ENCODE data around the gene SLC12A9.

Gene SLC12A9

GRCh38 chr7:100867040-100867775 lies 14.7 kb downstream of the SLC12A9 start, which contains the start of gene TRIP6:
Gene TRIP6, plus strand, starts transcription at chr7:100867387. Its CDS starts 111 bp downstream, at chr7:100867498.
- peaks cover 42% of the 10 kb centered on the region for H3K36me3 ChIP-seq (ENCODE audit: control insufficient read depth, low read length)
- peak within 1 kb of the TSS; percentile 86 for H3K4me2 ChIP-seq (ENCODE audit: low read length)

GRCh38 chr7:100867776-100868485 lies 15.4 kb downstream of the SLC12A9 start:
- Histone ChIP-seq H3K4me1 (ENCODE audit: control insufficient read depth, low read length) (peaks cover 32% of the 10 kb centered on the region), H4K20me1 (ENCODE audit: control insufficient read depth, insufficient read depth, low read depth, low read length) (no peaks in the 10 kb centered on the region), H3K9me3 (ENCODE audit: control insufficient read depth, insufficient read depth, low read length) (no peaks in the 10 kb centered on the region), H3K4me2 (ENCODE audit: low read length) (peak overlapping the region; percentile 86), H3K79me2 (ENCODE audit: control insufficient read depth, low read length) (peaks cover 42% of the 10 kb centered on the region), H3K27ac (ENCODE audit: low read depth, low read length) (peak overlapping the region; percentile 70), H3K9me2 (replicated peaks; ENCODE audit: control insufficient read depth, low read length) (no peaks in the 10 kb centered on the region), H3F3A (ENCODE audit: control insufficient read depth, insufficient read depth) (peaks cover 10% of the 10 kb centered on the region), H3K27me3 (ENCODE audit: control insufficient read depth, low read length) (no peaks in the 10 kb centered on the region), H3K36me3 (ENCODE audit: control insufficient read depth, low read length) (peaks cover 42% of the 10 kb centered on the region), H3K4me3 (ENCODE audit: low read length) (peak overlapping the region; percentile 80)
- TF ChIP-seq EZH2phosphoT487 (IDR thresholded peaks at IDR 0.05; ENCODE audit: borderline replicate concordance, low read length) = no peak
- TF ChIP-seq CTCF (IDR thresholded peaks at IDR 0.05; ENCODE audit: low read depth, low read length, poor library complexity, severe bottlenecking) = no peak

More at GRCh38 chr7:100867040-100867775, 14.7 kb downstream of the SLC12A9 start, which contains the start of gene TRIP6:
- H3K79me2 ChIP-seq (ENCODE audit: control insufficient read depth, low read length) = peaks cover 42% of the 10 kb centered on the region
- H3K27me3 ChIP-seq (ENCODE audit: control insufficient read depth, low read length) = no peaks in the 10 kb centered on the region
- peaks cover 6% of the 10 kb centered on the region for H3F3A ChIP-seq (ENCODE audit: control insufficient read depth, insufficient read depth)
- peak within 1 kb of the TSS; percentile 70 for H3K27ac ChIP-seq (ENCODE audit: low read depth, low read length)
- H3K4me3 ChIP-seq (ENCODE audit: low read length) = peak within 1 kb of the TSS; percentile 80
- H4K20me1 ChIP-seq (ENCODE audit: control insufficient read depth, insufficient read depth, low read depth, low read length) = no peaks in the 10 kb centered on the region
- H3K9me3 ChIP-seq (ENCODE audit: control insufficient read depth, insufficient read depth, low read length) = no peaks in the 10 kb centered on the region
- peaks cover 32% of the 10 kb centered on the region for H3K4me1 ChIP-seq (ENCODE audit: control insufficient read depth, low read length)
- TF ChIP-seq EZH2phosphoT487 (IDR thresholded peaks at IDR 0.05; ENCODE audit: borderline replicate concordance, low read length) = no peak
- TF ChIP-seq CTCF (IDR thresholded peaks at IDR 0.05; ENCODE audit: low read depth, low read length, poor library complexity, severe bottlenecking) = no peak
- no peaks in the 10 kb centered on the region for H3K9me2 ChIP-seq (replicated peaks; ENCODE audit: control insufficient read depth, low read length)

- H3K36me3 ChIP-seq (ENCODE audit: control insufficient read depth, low read length) = peaks cover 85% of the 10 kb centered on the region
- peak overlapping the region; percentile 95 for H3K4me2 ChIP-seq (ENCODE audit: low read length)
- no peaks in the 10 kb centered on the region for H3K9me3 ChIP-seq (ENCODE audit: control insufficient read depth, insufficient read depth, low read length)
- peak overlapping the region; percentile 93 for H3K4me3 ChIP-seq (ENCODE audit: low read length)
- H3K27me3 ChIP-seq (ENCODE audit: control insufficient read depth, low read length) = no peaks in the 10 kb centered on the region
- peaks cover 69% of the 10 kb centered on the region for H3K79me2 ChIP-seq (ENCODE audit: control insufficient read depth, low read length)
- peaks cover 20% of the 10 kb centered on the region for H4K20me1 ChIP-seq (ENCODE audit: control insufficient read depth, insufficient read depth, low read depth, low read length)
- no peaks in the 10 kb centered on the region for H3K9me2 ChIP-seq (replicated peaks; ENCODE audit: control insufficient read depth, low read length)
- peaks cover 12% of the 10 kb centered on the region for H3F3A ChIP-seq (ENCODE audit: control insufficient read depth, insufficient read depth)
- peaks cover 49% of the 10 kb centered on the region for H3K4me1 ChIP-seq (ENCODE audit: control insufficient read depth, low read length)
- peak overlapping the region; percentile 78 for H3K27ac ChIP-seq (ENCODE audit: low read depth, low read length)
- TF ChIP-seq CTCF (IDR thresholded peaks at IDR 0.05; ENCODE audit: low read depth, low read length, poor library complexity, severe bottlenecking) = no peak
- TF ChIP-seq EZH2phosphoT487 (IDR thresholded peaks at IDR 0.05; ENCODE audit: borderline replicate concordance, low read length) = no peak
Observed at GRCh38 chr7:100873599-100874299, 21.2 kb downstream of the SLC12A9 start.
